Hematopoietic multipotent progenitor cell treated with erythropoietin and hydrocortisone succinate and interleukin-3 and kit ligand, for 17 days (in vitro differentiated cells): ENCODE results near the gene FBXW5.
A peak's percentile ranks its signal among the peaks of the same experiment; 100 is the strongest.

Experiments used
- DNase-seq: peaks from one replicate; pipeline ENCODE4 v3.0.0-alpha.2; 2015; ENCODE audit warnings: low spot score

The FBXW5 gene

GRCh38 chr9:136978073-136978864 is 33.7 kb upstream of the FBXW5 start:
- DNase-seq = peak; percentile 63

GRCh38 chr9:136977649-136978072 is 33.1 kb upstream of the FBXW5 start:
- DNase-seq = no peak

GRCh38 chr9:136977223-136977622 is 32.7 kb upstream of the FBXW5 start, which contains the start of gene PTGDS:
TSS of gene PTGDS (plus strand) at chr9:136977504. CDS start at chr9:136977579, 75 bp downstream.
- no peak for DNase-seq

- DNase-seq = no peak
Observed at GRCh38 chr9:136975644-136976043, 31.1 kb upstream of the FBXW5 start.

DNA sequence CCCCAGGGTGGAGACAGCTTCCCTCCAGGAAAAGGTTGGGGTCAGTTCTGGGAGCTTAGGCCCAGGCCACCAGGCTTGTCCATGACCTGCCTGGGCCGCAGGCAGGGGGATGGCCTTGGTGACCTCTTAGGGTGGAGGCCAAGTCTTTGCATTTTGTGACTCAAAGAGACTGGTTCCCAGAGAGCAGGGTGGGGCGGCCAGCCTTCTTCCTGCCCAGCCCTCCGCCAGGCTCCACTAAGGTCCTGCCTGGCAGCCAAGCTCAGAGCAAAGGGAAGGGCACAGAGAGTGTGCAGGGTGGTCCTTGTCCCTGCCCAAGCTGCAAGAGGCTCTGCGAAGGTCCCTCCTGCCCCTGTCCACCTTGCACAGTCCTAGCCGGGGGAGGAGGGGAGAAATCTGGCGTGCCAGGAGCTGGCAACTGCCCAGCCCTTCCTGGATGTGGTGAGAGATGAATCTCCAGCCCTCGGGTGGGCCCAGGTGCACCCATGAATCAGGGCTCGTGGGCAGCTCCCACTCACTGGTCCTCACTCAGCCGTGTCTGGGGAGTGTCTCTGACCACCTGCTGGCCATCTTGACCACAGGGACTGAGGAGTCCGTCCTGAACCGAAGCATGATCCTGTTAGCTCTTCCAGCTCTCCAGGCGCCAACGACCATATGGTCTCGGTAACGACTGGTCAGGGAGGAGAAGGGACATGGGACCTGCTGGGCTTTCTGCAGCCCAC is 30.4 kb upstream of the FBXW5 start:
- no peak for DNase-seq

DNA sequence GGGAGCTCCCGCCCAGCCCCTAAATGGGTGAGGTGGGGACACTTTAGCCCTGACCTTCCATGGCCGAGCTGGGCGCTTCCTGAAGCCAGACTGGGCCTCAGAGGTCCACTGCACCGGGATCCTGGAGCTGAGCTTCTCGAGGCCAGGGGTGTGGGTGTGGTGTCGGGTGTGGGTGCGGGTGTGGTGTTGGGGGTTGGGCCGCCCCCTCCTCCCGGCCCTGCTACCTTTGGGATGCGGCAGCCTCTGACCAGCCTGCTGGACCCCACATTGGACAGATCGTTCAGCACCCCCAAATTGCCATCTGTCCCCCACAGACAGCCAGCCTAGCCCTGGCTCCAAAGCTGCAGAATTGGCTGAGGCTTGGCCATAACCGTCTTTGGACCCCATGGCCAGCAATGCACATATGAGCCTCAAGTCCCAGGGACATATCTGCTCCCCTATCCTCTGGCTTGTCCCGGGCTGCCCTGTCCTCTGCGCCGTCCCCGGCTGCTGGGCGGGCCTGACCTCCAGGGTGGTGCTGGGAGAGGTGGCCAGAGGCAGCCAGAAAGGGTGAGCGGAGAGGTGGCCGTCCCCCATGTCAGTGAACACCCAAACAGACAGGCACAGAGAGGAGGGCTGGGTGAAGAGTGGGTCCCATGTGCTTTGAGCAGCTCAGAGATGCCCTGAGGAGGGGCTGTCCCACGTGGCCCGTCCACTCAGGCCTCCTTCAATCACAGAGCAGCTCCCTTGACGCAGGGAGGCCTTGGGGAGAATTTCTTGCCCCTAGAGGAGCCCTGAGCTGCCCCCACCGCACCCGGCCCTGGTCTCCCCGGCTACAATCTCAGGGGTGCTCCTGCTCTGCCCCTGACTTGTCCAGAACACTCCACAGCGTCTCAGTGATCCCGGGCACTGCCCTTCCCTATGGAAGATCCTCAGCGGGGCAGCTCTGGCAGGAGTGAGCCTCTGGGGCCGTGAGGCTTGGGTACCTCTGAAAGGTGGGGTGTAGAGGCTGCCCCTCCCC is 29.4 kb upstream of the FBXW5 start:
- no peak for DNase-seq

DNA sequence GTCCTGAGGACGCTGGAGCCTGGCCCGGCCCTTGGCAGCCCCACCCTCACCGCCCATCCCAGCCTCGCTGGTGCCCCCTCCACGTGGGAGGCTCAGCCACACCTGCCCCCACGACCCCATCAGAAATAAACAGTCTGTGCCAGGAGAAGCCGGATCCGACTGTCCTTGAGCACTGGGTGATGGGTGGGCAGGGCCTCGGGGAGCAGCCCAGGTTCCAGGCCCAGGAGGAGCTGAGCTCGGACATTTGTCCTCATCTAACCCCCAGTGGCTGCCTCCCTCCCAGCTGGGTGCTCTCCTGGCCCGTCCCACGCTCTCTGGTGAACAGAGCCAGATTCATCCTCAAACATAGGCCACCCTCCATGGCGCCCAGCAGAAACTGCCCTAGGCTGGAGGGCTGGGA is 28.2 kb upstream of the FBXW5 start:
- DNase-seq = no peak

- DNase-seq = no peak
Observed at GRCh38 chr9:136972335-136972734, 27.8 kb upstream of the FBXW5 start.

- DNase-seq = no peak
Observed at GRCh38 chr9:136971746-136972145, 27.2 kb upstream of the FBXW5 start.

GRCh38 chr9:136970361-136970760 is 25.8 kb upstream of the FBXW5 start:
- no peak for DNase-seq

DNA sequence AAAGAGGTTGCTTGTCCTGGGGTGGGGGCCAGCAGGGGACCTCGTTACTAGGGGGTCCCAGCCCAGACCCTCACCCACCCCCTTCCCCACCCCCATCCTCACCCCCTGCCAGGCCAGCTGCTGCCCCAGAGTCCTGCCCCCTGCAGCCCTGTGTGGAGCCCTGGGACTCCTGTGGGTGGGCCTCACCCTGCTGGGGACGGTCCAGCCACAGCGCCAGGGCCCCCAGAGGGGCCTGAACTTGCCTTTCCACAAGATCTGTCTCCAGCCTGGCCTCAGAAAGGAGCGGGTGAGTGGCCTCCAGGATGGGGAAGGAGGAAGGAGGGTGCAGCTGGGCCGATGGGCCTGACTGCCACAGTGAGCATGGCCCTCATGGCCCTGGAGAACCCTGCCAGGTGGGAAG is 25.2 kb upstream of the FBXW5 start:
- DNase-seq = no peak

- no peak for DNase-seq
Observed at GRCh38 chr9:136969150-136969549, 24.6 kb upstream of the FBXW5 start.

GRCh38 chr9:136968333-136969127 is 24.0 kb upstream of the FBXW5 start:
- no peak for DNase-seq

DNA sequence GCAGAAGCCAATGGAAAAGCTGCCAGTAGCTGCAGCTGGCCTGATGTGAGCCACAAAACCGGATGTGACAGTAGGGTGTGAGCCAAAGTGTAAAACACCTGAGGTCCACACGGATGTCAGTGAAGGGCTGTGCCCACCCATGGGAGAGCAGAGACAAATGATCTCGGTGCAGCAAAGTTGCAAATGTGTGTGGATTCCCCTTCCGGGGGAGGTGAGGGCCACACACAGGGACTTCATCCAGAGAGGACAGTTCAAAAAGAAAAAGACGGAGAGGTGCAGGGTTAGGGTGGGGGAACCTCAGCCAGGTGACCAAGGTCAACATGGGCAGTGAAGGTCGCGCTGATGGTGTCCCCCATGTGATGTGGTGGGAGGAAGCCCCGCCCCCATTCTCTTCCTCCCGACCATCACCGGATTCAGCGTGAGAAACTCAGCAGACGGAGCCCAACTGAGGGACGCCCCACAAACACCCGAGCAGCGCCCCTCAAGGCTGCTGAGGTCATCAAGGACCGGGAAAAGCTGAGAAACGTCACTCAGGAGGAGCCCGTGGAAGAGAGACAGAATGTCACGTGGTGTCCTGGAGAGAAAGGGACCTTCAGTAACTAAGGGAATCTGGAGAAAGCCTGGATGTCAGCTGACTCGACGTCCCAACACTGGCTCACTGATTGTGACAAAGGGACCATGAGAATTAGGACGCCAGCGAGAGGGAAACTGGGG is 21.4 kb upstream of the FBXW5 start:
- DNase-seq = no peak

- DNase-seq = no peak
Observed at GRCh38 chr9:136964833-136965422, 20.4 kb upstream of the FBXW5 start.

- no peak for DNase-seq
Observed at GRCh38 chr9:136964171-136964689, 19.7 kb upstream of the FBXW5 start.

DNA sequence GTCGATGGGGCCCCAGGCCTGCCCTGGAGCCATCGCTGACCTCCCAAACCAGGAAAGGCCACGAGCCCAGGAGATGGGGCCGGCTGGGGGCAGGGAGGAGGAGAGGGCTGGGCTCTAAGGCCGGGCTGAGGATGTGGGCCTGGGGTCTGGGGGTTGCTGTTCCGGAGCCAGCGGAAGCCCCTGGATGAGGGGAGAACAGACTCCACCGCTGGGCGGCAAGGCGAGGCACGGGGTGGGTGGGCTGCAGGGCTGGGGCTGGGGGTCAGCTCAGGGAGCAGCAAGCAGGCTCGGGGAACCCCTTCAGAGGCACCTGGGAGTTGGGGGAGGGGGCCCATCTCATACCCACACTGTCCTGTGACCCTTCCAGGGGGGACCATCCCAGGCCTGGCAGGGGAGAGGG is 19.2 kb upstream of the FBXW5 start:
- DNase-seq = no peak

- DNase-seq = no peak
Observed at GRCh38 chr9:136963341-136963740, 18.8 kb upstream of the FBXW5 start.

DNA sequence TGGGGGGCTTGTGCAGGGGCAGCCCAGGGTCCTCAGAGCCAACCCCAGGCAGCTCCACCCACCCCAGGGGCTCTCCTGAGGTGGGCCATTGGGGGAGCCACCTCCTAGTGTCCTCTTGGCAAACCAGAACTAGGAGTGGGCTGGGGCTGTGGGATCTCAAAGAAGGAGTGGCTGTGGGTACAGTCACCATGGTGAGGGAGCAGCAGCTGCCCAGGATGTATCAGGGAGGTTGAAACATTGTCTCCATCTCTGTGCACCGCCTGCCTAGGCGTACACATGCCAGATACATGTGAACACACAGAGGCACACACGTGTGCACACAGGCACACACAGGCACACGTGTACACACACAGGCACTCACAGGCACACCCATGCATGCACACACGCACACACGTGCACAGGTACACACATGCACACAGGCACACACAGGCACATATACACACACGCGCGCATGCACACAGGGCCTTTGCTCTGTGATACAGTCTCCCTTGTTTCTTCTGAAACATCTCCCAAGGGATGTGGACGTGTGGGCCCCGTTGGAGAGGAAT is 18.2 kb upstream of the FBXW5 start:
- DNase-seq = no peak

- DNase-seq = no peak
Observed at GRCh38 chr9:136962163-136962562, 17.6 kb upstream of the FBXW5 start.
